Astrocyte (in vitro differentiated cells and primary cell): ENCODE measurements around the gene ITPK1.

ENCODE experiments used
- EZH2 ChIP-seq: IDR thresholded peaks from 2 replicates; pipeline ENCODE4 v1.6.1; 2012; ENCODE audit warnings: mild to moderate bottlenecking, low read length, inconsistent platforms; ENCODE audit not compliant: insufficient read depth
- TF ChIP-seq, protein P1 (sequence below): IDR thresholded peaks from 2 replicates; pipeline ENCODE4 v1.5.1; 2011; ENCODE audit warnings: low read depth, mild to moderate bottlenecking, inconsistent platforms, low read length, moderate library complexity; ENCODE audit not compliant: insufficient read depth

GRCh38 chr14:93094121-93094918 lies 21.4 kb downstream of the ITPK1 start:
- TF ChIP-seq, protein P1, sequence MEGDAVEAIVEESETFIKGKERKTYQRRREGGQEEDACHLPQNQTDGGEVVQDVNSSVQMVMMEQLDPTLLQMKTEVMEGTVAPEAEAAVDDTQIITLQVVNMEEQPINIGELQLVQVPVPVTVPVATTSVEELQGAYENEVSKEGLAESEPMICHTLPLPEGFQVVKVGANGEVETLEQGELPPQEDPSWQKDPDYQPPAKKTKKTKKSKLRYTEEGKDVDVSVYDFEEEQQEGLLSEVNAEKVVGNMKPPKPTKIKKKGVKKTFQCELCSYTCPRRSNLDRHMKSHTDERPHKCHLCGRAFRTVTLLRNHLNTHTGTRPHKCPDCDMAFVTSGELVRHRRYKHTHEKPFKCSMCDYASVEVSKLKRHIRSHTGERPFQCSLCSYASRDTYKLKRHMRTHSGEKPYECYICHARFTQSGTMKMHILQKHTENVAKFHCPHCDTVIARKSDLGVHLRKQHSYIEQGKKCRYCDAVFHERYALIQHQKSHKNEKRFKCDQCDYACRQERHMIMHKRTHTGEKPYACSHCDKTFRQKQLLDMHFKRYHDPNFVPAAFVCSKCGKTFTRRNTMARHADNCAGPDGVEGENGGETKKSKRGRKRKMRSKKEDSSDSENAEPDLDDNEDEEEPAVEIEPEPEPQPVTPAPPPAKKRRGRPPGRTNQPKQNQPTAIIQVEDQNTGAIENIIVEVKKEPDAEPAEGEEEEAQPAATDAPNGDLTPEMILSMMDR: no peak
- TF ChIP-seq EZH2: no peak
